DOHH2 (cell line): ENCODE results near the gene ADAR.

Source experiments
- CTCF ChIP-seq: fragments of 200-600 bp; sonication (generic); IDR thresholded peaks from one replicate; pipeline ENCODE4 v1.5.1; 2014; ENCODE audit warnings: antibody characterized with exemption, mild to moderate bottlenecking, low read depth, low read length; ENCODE audit not compliant: poor library complexity, severe bottlenecking
- EZH2phosphoT487 ChIP-seq: fragments of 200-600 bp; sonication (generic); IDR thresholded peaks from 2 replicates; pipeline ENCODE4 v1.6.1; 2017; ENCODE audit warnings: borderline replicate concordance, mild to moderate bottlenecking, antibody characterized with exemption, low read length, moderate library complexity, mixed read lengths

GRCh38 chr1:154551474-154551873 lies 56.5 kb downstream of the ADAR start:
- TF ChIP-seq CTCF: no peak
- no peak for TF ChIP-seq EZH2phosphoT487
